Mucosa of descending colon (tissue), 3 donors: ENCODE measurements around the gene KAT2A. TPM values are rescaled to one million over a fixed set of nuclear protein-coding genes. Genes with fewer than 3 reads are reported as not detected.

Source experiments
- ATAC-seq: fragments of 200-7000 bp; cut with Tn5 transposase; one replicate; pipeline ENCODE4 v1.9.1; 2020; ENCODE audit warnings: mild to moderate bottlenecking, moderate library complexity
- DNase-seq, 3 donors: peaks; one replicate each; pipeline ENCODE4 v3.0.0-alpha.2; 2020
- H3K36me3 ChIP-seq: fragments of 200-600 bp; one replicate; pipeline ENCODE4 v1.8.0; 2021; ENCODE audit warnings: low read depth, mild to moderate bottlenecking
- H3K4me1 ChIP-seq: fragments of 200-600 bp; one replicate; pipeline ENCODE4 v1.8.0; 2021; ENCODE audit warnings: low read depth, mild to moderate bottlenecking
- H3K4me3 ChIP-seq: fragments of 200-600 bp; one replicate; pipeline ENCODE4 v1.8.0; 2021; ENCODE audit warnings: mild to moderate bottlenecking
- H3K9me3 ChIP-seq: fragments of 200-600 bp; one replicate; pipeline ENCODE4 v1.8.0; 2021; ENCODE audit warnings: mild to moderate bottlenecking
- CTCF ChIP-seq: fragments of 200-600 bp; IDR thresholded peaks from one replicate; pipeline ENCODE4 v1.8.0; 2022; ENCODE audit warnings: antibody characterized with exemption, mild to moderate bottlenecking
- intact Hi-C, 2 donors: fragments of 100-400 bp; cut with DNase I in 1 of 2; cut with micrococcal nuclease in 1 of 2; formaldehyde crosslinking; loops; one replicate each; pipeline versions ENCODE4 v1.11.0 to v1.11.1; 2022; cut with DNase I, micrococcal nuclease
- total RNA-seq, 3 donors: library from RNA; stranded (reverse); fragmentation: NEBNext Ultra II Directional in 2 of 3; extraction: Animal tissue kit (Norgen Biotek cat#: 25700) in 2 of 3; gene quantifications; one replicate each; pipeline versions ENCODE4 v1.2.1 to v1.2.4, GENCODE V29; 2021 to 2023
- donor health status: DM: no; HTN: no; CAD: no; lungs with moderate emphysema.
- donor health status: DM: no; HTN: no; CAD: no.
- donor health status: DM: no; HTN: yes; CAD: no.

The KAT2A gene
- total RNA-seq, 3 donors from 2014 or later: 21.6 to 47.8 (median 31.4) TPM

GRCh38 chr17:42107124-42107523 is 14.0 kb downstream of the KAT2A start:
- Histone ChIP-seq H3K9me3 (no peaks in the 10 kb centered on the region), H3K4me3 (no peak overlapping the region), H3K4me1 (peaks cover 10% of the 10 kb centered on the region), H3K36me3 (no peaks in the 10 kb centered on the region)
- intact Hi-C loops: no loop called here
- TF ChIP-seq CTCF: no peak
- no peak for ATAC-seq
- DNase-seq: peak in 1 of 3 donors; percentile 1

GRCh38 chr17:42106009-42106408 is 15.2 kb downstream of the KAT2A start:
- Histone ChIP-seq H3K4me1 (no peaks in the 10 kb centered on the region), H3K4me3 (no peak overlapping the region), H3K36me3 (no peaks in the 10 kb centered on the region), H3K9me3 (no peaks in the 10 kb centered on the region)
- no peak for TF ChIP-seq CTCF
- no peak for ATAC-seq
- DNase-seq: no peak
- intact Hi-C loops: no loop called here

DNA sequence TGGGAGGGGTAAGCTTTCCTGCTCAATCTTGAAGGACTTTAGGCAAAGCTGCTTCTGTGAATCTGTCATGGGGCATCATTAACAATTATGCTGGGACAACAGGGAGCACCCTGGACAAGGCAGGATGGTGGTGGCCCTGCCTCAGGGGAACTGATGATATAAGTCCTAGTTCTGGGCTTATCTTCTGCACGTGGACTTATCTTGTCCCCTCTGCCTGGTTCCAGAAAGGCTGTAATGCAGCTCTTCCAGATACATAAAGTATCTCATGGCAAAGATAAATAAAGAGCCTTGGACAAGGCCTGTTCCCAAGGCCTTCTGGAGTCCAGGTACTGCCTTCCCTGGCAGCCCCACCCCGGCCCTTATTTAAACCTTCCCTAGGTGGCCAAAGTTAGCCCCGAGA is 16.9 kb downstream of the KAT2A start:
- no peak for TF ChIP-seq CTCF
- no peaks in the 10 kb centered on the region for H3K9me3 ChIP-seq
- no peak for DNase-seq
- no peaks in the 10 kb centered on the region for H3K4me1 ChIP-seq
- no peak overlapping the region for H3K4me3 ChIP-seq
- no peaks in the 10 kb centered on the region for H3K36me3 ChIP-seq
- intact Hi-C loops: no loop called here
- no peak for ATAC-seq

DNA sequence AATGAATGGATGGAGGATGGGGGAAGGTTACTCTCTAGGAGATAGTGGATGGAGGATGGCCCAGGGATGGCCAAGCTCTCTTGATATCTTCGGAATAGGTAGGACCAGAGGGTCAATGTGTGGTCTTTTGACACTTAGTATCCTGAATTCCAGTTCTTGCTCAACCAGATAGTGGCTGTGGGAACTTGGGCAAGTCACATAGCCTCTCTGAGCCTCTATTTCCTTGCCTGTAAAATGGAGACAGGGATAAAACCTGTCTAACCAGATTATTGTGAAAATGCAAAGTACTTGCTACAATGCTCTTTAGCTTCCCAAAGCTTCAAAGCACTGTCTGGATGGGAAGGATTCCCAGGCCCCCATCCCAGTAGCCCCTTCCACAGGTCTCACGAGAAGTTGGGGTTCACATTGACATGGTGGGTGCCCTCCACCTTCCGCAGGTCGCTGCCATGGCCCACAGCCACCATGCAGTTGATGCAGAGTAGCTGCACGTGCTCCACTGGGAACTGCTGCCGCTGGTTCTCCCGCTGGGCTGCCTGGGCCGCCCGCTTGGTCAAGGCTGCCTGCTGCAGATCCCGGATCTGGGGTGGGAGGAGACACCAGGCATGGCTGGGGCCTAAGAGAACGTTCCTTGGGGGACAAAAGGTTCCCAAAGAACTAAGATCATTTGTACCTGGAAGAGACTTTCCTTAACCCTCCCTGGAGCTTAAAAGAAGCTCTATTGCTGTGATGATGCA is 17.8 kb downstream of the KAT2A start:
- ATAC-seq: no peak
- Histone ChIP-seq H3K9me3 (no peaks in the 10 kb centered on the region), H3K4me1 (no peaks in the 10 kb centered on the region), H3K4me3 (no peak overlapping the region), H3K36me3 (no peaks in the 10 kb centered on the region)
- no peak for TF ChIP-seq CTCF
- peak in 1 of 3 donors; percentile 36 for DNase-seq
- intact Hi-C loops: no loop called here

- ATAC-seq (peak; percentile 85), DNase-seq (peak; percentile 63 to 87 (median 86))
- no peak overlapping the region for H3K4me3 ChIP-seq
- H3K9me3 ChIP-seq: no peaks in the 10 kb centered on the region
- TF ChIP-seq CTCF: peak; percentile 70
- H3K4me1 ChIP-seq: no peaks in the 10 kb centered on the region
- intact Hi-C loops: no loop called here
- H3K36me3 ChIP-seq: no peaks in the 10 kb centered on the region
These were observed 19.5 kb downstream of the KAT2A start for GRCh38 chr17:42101513-42102292.
